IPS DF 4.7 (cell line): ENCODE measurements around the gene TSPAN31.
"Not testable (repeated sequence)": the region's sequence is repeated elsewhere in the genome, so short reads cannot be mapped to it uniquely, and the experiment has no call there.

Experiments
- DNase-seq: peaks from one replicate; pipeline ENCODE4 v3.0.0-alpha.2; 2013; ENCODE audit warnings: low spot score; ENCODE audit errors: extremely low read depth

Gene TSPAN31

GRCh38 chr12:57744777-57745484 lies at the start of gene TSPAN31:
TSS of gene TSPAN31 (plus strand) at chr12:57745039. CDS start at chr12:57745155, 116 bp downstream.
- DNase-seq: peak; percentile 98

- no peak for DNase-seq
These were observed 48.9 kb upstream of the TSPAN31 start for GRCh38 chr12:57695770-57696432.

GRCh38 chr12:57697076-57697475 lies 47.8 kb upstream of the TSPAN31 start:
- DNase-seq: no peak

- no peak for DNase-seq
These were observed 46.4 kb upstream of the TSPAN31 start for GRCh38 chr12:57698414-57698813.

- DNase-seq: no peak
These were observed 44.5 kb upstream of the TSPAN31 start for GRCh38 chr12:57700317-57700716.

- DNase-seq: no peak
These were observed 37.6 kb upstream of the TSPAN31 start for GRCh38 chr12:57707250-57707649.

- DNase-seq: no peak
These were observed 36.5 kb upstream of the TSPAN31 start for GRCh38 chr12:57708296-57708695.

- no peak for DNase-seq
These were observed 32.1 kb upstream of the TSPAN31 start for GRCh38 chr12:57712701-57713100.

- DNase-seq: no peak
These were observed 31.6 kb upstream of the TSPAN31 start for GRCh38 chr12:57713209-57713608.

GRCh38 chr12:57715036-57715748 lies 29.6 kb upstream of the TSPAN31 start:
- not testable (repeated sequence) for DNase-seq

GRCh38 chr12:57715786-57716185 lies 29.1 kb upstream of the TSPAN31 start:
- DNase-seq: no peak

- no peak for DNase-seq
These were observed 28.5 kb upstream of the TSPAN31 start for GRCh38 chr12:57716305-57716704.

GRCh38 chr12:57717131-57717530 lies 27.7 kb upstream of the TSPAN31 start:
- no peak for DNase-seq

- no peak for DNase-seq
These were observed 26.8 kb upstream of the TSPAN31 start for GRCh38 chr12:57717846-57718640.

GRCh38 chr12:57718641-57719528 lies 26.0 kb upstream of the TSPAN31 start:
- no peak for DNase-seq

GRCh38 chr12:57719777-57720605 lies 24.8 kb upstream of the TSPAN31 start:
- no peak for DNase-seq

- DNase-seq: no peak
These were observed 23.9 kb upstream of the TSPAN31 start for GRCh38 chr12:57720606-57721595.

GRCh38 chr12:57721846-57722608 lies 22.8 kb upstream of the TSPAN31 start:
- not testable (repeated sequence) for DNase-seq
